GF-D8 (cell line): ENCODE measurements around the gene BCAS1.
"Not testable (repeated sequence)": the region's sequence is repeated elsewhere in the genome, so short reads cannot be mapped to it uniquely, and the experiment has no call there.

ENCODE experiments used
- DNase-seq: peaks from one replicate; lab custom pipeline; 2025; lab: John Stamatoyannopoulos, UW

Gene BCAS1

DNA sequence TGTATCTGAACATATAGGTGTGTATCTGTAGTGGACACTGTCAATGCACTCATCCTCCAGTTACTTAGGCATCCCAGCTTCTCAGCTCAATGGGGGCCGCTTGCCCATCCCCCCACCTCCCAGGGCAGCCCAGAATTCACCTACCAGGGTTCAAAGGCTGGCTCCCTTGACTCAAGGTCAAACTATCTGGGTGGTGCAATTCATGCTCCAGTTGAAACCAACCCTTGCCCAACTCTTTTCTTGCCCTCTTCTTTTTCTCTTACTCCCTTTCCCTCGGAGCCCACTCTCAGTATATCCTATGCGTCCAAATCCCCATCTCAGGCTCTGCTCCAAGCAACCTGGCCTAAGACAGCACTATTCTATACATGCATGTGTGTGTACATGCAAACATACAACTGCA is 127.4 kb downstream of the BCAS1 start:
- no peak for DNase-seq

DNA sequence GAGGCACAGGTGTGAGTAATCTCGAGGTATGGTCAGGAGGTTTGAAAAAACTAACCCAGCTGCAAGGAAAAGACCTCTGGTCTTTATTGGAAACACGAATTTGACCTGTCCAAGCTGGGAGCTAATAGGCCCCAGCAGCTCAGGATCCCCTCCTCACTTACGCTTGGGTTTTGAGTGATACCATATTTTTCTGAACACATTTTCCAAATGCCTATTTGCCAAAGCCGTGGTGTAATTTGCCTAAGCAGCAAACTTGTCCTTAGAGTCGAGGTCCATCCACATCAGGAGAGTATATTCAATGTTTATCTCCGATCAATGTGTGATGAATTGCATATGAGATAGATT is 128.0 kb downstream of the BCAS1 start:
- no peak for DNase-seq

DNA sequence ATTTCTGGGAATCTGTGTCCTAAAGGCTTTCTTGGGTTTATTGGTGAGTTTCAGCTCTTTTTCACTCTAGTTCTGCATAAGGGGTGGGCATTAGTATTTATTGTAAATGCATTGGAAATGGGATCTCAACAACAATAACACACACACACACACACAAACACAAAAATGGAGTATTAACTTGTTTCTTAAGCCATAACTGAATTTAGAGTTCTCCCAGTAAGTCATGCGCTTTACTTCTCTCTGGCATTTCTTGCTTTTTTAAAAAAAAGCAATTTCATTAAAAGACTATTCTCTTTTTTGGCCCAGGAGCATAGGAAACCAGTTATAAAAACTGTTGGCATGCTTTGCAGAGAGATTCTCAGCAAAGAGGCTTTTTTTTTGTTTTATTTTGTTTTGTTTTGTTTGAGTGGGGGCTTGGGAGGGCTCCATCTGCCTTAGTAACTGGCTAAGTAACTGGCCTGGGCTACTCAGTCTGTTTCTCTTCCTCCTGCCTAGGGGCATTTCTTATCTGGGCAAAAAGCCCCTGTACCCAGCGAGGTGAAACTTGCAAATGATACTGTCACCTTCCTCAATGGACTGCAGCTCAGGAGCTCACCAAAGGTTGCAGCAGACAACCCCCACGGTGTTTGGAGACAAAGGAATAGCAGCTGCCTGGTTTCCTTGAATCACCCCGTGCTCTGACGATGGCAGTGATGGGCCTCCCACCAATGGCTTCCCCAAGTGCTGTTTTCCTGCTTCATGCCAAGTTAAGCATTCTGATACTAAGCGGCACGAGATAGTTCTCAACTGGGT is 128.5 kb downstream of the BCAS1 start:
- DNase-seq, result no peak

DNA sequence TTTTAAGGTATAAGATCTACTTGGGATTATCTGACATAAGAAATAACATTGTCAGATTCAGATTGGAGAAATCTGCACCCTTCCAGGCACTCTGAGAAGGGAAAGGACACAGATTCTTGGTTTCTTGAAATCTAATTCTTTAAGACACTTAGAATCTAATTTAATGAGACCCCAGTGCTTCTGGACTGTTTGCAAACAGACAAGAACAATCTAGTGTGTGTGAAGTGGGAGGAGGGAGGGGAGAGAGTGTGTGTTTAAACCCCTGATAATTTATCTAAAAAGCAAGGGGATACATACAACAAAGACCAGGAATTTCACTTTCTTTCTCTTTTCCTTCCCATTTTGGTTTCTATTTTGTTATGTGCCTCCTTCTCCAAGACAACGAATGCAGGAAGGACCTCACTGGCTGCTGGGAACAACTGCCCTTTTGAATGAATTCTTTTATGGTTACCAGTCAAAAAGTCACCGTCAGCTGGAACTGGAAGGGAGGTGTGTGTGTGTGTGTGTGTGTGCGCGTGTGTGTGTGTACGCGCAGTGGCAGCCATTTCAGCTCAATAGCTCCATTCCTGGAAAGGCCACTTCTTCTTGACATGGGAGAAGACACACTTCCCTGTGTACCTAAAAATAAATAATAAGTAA is 129.4 kb downstream of the BCAS1 start:
- no peak for DNase-seq

DNA sequence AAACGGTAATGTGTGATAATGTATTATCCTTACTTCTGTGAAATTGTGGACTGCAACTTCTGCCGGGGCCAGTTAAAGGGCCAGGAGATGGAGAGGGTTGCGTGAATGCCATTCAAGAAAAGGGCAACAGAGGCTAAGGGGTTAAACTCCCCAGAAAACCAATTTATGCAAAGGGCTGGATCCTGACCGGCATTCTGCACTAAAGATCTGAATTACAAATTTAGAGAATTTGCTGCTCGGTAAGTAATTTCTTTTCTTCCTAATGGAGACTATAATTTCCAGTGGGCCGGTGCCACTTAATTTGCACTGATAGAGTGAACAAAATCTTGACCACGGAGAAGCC is 130.1 kb downstream of the BCAS1 start:
- DNase-seq, result no peak

DNA sequence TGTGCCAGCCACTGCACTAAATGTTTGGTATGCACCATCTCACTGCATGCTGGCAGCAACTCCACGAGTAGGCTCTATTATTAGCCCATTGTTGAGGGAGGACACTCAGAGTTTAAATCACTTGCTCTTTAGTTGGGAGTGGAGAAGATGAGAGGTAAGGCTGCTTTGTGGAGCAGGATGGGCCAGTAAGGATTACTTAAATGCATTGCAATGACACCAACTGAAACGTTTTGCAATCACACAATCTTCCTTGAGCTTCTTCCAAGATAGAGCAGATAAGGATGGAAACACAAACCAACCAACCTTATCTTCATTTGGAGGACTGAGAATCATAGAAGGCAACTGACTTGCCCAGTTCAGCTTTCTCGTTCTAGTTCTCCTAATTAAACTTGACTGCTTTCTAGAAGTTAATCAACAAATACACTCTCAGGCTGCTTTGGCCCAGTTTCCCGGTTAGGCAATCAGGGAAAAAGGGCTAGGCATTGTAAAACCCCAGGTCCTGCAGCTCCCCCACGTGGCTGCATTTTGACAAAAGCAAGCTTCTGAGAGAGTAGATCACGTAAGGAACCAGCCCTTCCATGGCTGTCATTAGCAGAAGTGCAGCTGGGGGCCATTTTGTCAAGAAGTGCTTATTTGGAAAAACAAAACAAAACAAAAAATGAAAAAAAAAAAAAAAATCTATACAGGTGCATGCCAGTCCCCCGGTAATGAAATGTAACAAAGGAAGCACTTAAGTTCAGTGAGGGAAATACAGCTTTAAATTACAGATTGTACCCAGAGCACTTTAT is 130.6 kb downstream of the BCAS1 start:
- peak; percentile 82 for DNase-seq

DNA sequence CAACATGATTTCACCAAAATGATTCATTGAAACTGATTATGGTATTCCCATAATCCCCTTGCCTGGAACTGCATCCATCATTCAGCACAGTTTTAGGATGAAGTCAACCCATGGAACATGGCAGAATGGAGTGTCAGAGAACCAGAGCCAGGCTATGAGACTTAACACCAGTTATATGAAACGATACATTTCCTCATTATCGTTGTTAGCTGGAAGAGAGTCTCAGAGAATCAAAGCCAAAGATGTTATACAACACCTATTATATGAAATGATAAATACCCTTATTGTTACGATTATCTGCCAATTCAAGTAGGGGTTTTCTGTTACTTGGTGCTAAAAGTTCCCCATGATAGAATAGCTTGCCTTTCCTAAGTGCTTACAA is 131.2 kb downstream of the BCAS1 start:
- no peak for DNase-seq

DNA sequence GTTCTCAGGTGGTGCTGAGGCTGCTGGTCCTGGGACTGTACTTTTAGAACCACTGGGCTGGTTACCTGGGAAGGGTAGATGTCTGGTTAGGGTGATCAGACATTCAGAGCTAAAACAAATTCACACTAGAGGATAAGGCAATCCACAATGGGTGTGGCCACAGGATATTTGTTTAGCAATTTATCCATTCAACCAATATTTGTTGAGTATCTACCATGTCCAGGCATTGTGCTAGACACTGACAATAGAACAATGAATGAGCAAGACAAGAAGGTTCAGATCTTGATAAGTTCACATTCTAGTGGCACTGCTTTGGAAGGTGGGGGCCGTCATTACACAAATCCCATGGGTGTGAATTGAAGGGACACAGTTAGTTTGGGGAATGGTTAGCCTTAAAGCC is 131.7 kb downstream of the BCAS1 start:
- DNase-seq, result no peak

DNA sequence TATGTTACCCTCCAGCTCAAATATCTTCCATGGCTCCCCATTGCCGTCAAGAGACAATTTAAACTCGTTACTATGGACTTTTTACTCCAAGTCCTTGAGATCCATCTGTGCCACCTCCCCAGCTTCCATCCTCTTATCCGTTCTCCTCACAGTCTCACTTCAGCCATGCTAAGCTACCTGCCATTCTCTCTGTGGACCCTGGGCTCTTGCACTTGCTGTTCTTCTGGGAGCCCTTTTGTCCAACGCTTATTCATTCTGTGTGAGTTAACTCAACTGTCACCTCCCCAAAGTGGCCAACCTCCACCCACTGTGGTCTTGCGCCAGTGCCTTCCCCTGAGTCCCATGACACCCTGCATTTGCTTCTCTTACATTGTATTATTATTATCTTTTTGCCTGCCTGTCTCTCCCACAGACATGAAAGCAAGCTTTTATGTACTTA is 132.4 kb downstream of the BCAS1 start:
- DNase-seq, result no peak

DNA sequence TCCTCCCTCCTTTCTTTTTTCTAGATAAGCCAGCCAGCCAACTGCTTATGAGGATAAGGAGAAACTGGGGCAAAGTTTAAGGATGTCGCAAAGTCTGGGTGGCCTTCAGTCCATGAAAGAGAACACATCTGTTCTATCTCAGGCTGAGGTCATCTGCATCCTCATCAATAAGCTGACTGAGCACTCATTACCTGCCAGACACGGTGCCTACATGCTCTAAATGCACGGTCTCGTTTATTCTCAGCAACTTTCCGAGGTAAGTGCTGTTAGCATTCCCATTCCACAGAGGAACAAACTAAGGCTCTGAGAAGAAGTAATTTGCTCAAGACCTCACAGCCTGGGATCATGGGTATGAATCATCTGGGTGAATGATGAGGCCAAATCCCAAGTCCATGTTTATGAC is 133.1 kb downstream of the BCAS1 start:
- DNase-seq, result no peak

DNA sequence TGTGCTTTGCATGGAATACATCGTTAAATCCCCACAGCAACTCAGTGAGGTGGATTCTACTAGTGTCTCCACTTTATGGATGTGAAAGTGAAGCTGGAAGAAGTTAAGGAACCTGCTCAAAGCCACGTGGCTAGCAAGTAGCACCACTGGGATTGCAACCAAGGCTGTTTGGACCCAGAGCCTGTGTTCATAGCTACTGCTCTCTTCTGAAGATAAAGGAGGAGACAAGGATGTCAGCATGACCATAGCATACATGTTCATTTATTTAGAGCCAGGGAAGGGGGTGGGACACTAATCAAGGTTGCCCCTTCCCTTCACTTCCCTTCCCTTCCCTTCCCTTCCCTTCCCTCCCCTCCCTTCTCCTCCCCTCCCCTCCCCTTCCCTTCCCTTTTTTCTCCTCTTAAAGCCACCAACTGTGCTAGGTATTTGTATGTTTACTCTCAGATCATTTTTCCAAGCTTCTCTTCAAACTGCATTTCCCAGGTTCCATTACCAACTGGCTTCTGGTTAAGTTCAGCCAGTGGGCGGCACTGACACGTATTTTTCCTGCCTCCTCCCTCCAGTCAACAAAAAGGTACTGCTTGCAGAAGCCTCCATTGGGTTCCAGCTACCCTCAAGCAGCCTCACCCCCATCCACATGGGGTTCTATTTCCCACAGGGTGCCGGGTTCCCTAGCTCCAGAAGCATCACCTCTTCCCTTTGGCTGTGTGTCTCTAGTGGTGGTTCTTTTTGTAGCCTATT is 134.9 kb downstream of the BCAS1 start:
- peak; percentile 26 for DNase-seq

DNA sequence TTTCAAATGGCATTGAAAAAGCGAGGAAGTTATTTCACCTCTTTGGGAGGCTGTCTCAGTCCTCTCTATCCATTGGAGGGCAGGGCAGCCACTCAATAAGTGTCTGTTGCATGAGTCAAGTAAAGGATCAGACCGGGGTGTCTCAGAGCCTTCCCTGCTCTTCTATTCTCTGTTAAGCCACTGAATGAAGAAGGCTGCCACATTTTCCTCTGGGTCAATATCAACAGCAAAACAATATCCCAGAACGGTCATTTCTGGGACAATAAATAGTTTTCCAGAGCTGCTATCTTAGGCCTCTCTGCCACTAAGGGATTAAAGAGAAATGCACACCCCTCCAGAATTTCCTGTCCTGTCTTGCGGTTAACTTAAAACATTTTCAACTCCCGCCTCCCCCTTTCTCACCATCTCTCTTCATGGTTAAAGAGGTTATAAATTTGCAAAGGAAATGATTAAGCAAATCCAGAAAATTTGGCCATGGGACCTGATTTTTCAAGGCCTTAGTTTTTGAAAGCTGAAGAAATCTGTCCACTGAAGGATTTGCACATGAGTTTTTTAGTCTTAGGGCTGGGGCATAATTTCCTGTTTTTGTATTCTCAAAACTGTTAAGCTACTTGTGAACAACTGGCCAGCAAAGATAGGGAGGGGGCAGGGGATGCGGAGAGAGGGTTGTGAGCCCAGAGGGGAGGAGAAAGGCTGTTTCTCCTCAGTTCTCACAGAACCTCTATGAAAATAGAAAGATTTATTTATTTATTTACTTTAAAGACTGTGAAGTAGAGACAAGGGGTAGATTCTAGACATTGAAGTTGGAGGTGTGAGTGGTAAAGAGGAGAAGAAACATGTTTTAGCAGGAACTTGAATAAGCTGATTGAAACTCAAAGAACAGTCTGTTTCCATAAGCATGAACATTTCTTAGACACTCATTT is 135.7 kb downstream of the BCAS1 start:
- DNase-seq, result peak; percentile 73

DNA sequence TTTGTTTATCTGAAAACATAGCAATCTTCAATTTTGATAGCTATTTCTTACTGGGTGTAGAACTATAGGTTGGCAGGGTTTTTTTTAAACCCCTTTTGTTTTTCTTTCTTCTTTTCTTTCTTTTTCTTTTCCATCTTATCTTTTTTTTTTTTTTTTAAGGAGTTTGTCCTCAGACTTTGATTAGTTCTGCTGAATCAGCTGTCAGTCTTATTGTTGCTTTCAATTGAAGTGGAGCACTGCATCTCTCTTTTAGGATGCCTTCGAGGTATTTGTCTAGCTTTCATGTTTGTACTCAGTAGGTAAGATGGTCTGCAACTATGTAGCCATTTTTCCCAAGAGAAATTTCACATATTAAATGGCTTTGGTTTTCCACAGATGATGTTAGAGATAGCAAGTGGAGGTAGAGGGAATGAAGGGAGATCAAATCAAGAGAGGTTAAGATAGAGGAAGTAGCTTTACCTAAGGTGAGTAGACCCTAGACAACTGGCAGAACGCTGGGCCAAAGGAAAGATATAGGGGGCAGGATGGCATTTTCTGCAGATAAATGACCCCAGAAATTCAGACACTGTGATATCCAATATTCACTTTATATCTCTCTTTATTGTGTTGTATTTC is 137.1 kb downstream of the BCAS1 start:
- DNase-seq, result no peak

DNA sequence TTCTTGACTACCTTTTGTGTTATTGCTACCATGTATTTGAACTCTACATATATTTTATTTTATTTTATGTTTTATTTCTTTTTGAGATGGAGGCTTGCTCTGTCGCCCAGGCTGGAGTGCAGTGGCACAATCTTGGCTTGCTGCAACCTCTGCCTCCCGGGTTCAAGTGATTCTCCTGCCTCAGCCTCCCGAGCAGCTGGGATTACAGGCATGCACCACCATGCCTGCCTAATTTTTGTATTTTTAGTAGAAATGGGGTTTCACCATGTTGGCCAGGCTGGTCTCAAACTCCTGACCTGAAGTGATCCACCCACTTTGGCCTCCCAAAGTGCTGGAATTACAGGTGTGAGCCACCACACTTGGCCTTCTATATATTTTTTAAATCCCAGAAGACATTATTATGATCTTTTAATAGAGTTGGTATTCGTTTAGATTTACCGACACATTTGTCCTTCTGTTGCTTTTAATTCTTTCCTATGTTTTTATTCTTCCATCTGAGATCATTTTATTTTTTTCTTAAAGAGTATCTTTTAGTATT is 137.7 kb downstream of the BCAS1 start:
- not testable (repeated sequence) for DNase-seq

DNA sequence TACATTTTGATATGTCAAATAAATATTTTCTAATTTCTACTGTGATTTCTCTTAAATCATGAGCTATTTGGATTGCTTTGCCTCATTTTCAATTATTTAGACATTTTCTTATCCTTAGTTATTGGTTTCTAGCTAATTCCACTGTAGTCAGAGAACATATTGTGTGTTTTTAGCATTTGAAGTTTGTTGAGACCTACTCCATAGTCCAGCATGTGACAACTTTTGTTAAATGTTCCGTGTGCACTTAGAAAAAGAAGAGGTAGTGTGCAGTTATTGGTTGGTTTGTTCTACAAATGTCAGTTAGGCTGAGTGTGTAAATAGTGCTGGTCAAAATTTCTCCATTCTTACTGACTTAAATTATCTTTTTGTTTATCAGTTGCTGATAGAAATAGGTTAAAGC is 138.8 kb downstream of the BCAS1 start:
- no peak for DNase-seq

DNA sequence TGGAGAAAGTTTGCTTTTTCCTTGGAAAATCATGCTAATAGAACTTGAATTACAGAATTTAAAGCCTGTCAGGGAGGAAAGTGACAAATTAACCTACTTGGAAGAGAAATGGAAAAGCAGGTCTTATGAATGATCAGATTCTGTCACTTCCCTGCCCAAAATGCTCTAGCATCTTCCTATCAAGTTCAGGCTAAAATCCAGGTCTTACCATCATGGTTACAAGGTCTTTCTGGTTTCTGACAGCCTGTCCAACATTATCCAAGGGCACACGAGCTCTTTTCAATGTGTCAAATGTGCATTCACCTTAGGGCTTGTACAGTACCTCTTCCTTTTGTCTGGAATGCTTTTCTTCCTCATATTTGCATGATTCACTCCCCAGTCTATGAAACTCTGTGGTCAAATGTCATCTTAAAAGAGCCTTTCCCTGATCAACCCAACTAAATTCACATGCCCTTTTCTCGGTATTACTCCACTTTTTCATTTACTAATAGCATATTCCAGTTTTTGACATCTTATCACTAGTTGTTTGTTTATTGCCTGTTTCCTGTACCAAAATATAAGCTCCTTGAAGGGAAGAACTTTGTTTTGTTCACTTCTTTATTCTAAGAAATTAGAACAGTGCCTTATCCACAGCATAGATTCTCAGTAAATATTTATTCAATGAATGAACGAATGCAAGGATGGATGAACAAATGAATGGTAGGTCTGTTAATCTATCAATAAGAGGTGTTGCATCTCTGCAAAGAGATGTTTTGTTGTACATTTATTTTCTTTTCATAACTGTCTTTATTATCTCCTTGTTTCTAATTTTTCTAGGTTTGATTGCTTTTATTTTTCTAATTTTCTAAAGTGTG is 139.5 kb downstream of the BCAS1 start:
- DNase-seq, result no peak

DNA sequence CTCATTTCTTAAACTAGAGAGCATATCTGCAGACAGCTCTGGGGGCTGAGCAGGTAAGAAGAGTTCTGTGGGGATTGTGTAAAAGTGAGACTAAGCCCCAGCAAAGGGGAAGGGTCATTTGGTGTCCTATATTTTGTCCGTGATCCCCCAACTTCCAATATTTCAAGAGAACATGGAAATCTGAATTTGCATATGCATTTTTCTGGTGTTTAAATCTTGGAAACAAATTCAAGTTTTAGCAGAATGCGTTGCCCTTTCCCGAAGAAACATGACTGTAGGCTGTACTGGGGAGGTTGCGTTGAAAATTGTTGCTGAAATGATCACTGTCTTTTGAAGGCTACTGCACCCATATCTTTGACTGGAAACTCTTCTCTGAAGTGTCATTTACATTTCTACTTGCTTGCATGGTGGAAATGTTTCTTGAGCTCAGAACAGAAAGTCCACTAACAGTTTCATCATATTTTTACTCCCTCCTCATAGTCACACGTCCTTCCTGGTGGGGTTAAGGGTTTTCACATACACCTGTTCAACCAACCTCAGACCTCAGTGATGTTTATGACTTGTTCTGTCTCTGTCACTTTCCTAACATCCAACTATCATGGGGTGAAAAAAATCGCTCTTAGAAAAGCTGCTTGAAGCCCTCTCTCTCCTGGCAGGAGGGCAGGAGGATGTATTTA is 140.3 kb downstream of the BCAS1 start:
- no peak for DNase-seq

DNA sequence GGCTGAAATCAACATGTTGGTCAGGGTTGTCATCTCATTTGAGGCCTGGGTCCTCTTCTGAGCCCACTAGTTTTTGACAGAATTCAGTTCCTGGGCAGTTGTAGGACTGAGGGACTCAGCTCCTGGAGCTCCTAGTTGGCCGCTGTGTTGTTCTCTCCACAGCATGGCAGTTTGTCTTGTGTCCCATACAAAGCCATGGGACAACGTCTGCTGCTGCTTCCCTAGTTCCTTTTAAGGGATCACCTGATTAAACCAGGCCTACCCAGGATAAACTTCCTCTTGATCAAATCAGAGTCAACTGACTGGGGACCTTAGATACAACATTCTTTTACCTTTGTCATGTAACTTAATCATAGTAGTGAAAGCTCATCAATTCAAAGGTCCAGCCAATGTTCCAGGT is 141.0 kb downstream of the BCAS1 start:
- DNase-seq, result no peak

DNA sequence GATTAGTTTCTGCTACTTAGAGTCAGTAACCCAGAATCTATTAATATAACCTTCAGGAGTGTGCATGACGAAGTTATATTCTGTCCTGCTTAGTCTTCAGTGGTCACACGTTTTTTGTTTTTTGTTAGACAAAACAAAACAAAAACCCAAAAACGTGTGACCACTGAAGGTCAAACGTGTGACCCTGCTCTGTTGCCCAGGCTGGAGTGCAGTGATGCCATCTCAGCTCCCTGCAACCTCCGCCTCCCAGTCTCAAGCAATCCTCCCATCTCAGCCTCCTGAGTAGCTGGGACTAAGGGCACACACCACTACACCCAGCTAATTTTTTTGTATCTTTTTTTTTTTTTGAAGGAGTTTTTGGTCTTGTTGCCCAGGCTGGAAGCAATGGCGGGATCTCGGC is 142.4 kb downstream of the BCAS1 start:
- no peak for DNase-seq
